WTC11 (cell line): Measurements from ENCODE around the gene CDCA4.

Experiments
- CREB1 ChIP-seq: sonication (generic); formaldehyde crosslinking; IDR thresholded peaks from 2 replicates; pipeline ENCODE4 v1.8.0; 2023; ENCODE audit warnings: mild to moderate bottlenecking, missing genetic modification reagents
- EMX1 ChIP-seq: fragments of 250-450 bp; sonication (Bioruptor Pico); IDR thresholded peaks from 2 replicates; pipeline ENCODE4 v1.8.0; 2021; ENCODE audit warnings: mild to moderate bottlenecking
- GTF2I ChIP-seq: fragments of 250-450 bp; sonication (Bioruptor Pico); conservative IDR thresholded peaks from 2 replicates; pipeline ENCODE4 v1.4.0; 2021; ENCODE audit warnings: mild to moderate bottlenecking
- MAX ChIP-seq: sonication (generic); formaldehyde crosslinking; IDR thresholded peaks from 2 replicates; pipeline ENCODE4 v1.8.0; 2022; ENCODE audit warnings: mild to moderate bottlenecking, missing genetic modification reagents
- MXD4 ChIP-seq: fragments of 250-450 bp; sonication (Bioruptor Pico); IDR thresholded peaks from 2 replicates; pipeline ENCODE4 v1.8.0; 2021; ENCODE audit warnings: mild to moderate bottlenecking, moderate library complexity, borderline replicate concordance
- RELA ChIP-seq: sonication (generic); formaldehyde crosslinking; IDR thresholded peaks from 2 replicates; pipeline ENCODE4 v1.8.1; 2022; ENCODE audit warnings: missing genetic modification reagents, mild to moderate bottlenecking, borderline replicate concordance
- SP1 ChIP-seq: sonication (generic); formaldehyde crosslinking; conservative IDR thresholded peaks from 2 replicates; pipeline ENCODE4 v1.8.1; 2022; ENCODE audit warnings: missing genetic modification reagents
- ZBTB21 ChIP-seq: sonication (generic); formaldehyde crosslinking; IDR thresholded peaks from 2 replicates; pipeline ENCODE4 v1.8.1; 2023; ENCODE audit warnings: mild to moderate bottlenecking, missing genetic modification reagents, borderline replicate concordance
- ZNF317 ChIP-seq: sonication (generic); formaldehyde crosslinking; IDR thresholded peaks from 2 replicates; pipeline ENCODE4 v1.8.1; 2023; ENCODE audit warnings: low read depth, mild to moderate bottlenecking, moderate library complexity, missing genetic modification reagents, borderline replicate concordance
- TF ChIP-seq, protein P1 (sequence below): fragments of 200-600 bp; IDR thresholded peaks from 2 replicates; pipeline ENCODE4 v1.8.0; 2022; ENCODE audit warnings: antibody characterized with exemption
- TF ChIP-seq, protein P2 (sequence below): sonication (generic); formaldehyde crosslinking; IDR thresholded peaks from 2 replicates; pipeline ENCODE4 v1.8.1; 2023; ENCODE audit warnings: mild to moderate bottlenecking, missing genetic modification reagents, moderate library complexity
- TF ChIP-seq, protein P3 (sequence below): sonication (generic); formaldehyde crosslinking; IDR thresholded peaks from 2 replicates; pipeline ENCODE4 v1.8.1; 2022; ENCODE audit warnings: low read depth, missing genetic modification reagents, borderline replicate concordance
- TF ChIP-seq, protein P4 (sequence below): sonication (generic); formaldehyde crosslinking; IDR thresholded peaks from 2 replicates; pipeline ENCODE4 v1.8.1; 2022; ENCODE audit warnings: missing genetic modification reagents, borderline replicate concordance
- TF ChIP-seq, protein P5 (sequence below): sonication (generic); formaldehyde crosslinking; IDR thresholded peaks from 2 replicates; pipeline ENCODE4 v1.8.1; 2023; ENCODE audit warnings: mild to moderate bottlenecking, missing genetic modification reagents, moderate library complexity

DNA sequence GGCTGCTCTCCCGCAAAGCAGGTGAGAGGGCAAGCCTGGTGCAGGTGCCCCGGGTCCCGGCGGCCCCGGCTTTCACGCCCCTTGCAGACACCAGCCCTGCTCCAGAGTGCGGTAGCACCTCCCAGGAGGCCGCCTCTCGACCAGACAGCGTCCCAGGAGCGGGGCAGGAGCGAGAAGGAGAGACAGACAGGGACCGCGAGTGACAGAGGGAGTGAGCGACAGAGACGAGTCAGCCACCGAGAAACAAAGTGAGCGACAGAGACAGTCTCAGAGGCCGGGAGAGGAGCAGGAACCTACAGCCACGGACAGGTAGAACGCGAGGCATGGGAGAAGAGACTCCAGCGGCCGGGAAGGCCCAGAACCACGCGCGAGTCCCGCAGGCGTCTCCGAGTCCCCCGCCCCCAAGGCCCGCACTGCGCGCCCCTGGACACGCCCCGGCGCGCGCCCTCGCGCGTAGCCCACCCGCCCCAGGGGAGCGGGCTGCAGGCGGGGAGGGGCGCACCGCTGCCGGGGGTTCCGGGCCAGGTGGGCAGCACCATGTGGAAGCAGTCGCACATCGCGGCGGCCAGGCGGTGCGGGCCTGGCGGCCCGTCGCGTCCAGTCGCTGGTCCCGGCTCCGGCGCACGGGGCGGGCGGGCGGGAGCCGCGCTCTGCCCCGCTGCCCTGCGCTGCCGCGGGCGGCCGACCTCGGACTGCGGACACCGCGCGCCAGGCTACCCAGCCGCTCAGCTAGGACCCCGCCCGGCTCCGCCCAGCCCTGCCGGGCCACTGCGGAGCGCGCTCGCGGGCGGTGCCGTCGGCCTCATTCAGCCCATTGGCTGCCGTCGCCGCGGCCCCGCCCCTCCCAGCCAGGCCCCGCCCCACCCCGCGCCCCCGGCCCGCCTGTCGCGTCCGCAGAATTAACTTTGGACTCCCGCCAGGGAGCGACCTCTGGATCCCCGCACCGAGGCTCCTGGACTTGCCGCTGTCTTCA lies 42.9 kb downstream of the CDCA4 start, which contains the start of gene AHNAK2:
- TF ChIP-seq, protein P1, sequence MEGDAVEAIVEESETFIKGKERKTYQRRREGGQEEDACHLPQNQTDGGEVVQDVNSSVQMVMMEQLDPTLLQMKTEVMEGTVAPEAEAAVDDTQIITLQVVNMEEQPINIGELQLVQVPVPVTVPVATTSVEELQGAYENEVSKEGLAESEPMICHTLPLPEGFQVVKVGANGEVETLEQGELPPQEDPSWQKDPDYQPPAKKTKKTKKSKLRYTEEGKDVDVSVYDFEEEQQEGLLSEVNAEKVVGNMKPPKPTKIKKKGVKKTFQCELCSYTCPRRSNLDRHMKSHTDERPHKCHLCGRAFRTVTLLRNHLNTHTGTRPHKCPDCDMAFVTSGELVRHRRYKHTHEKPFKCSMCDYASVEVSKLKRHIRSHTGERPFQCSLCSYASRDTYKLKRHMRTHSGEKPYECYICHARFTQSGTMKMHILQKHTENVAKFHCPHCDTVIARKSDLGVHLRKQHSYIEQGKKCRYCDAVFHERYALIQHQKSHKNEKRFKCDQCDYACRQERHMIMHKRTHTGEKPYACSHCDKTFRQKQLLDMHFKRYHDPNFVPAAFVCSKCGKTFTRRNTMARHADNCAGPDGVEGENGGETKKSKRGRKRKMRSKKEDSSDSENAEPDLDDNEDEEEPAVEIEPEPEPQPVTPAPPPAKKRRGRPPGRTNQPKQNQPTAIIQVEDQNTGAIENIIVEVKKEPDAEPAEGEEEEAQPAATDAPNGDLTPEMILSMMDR: no peak
- TF ChIP-seq CREB1 (CRISPR knock-in tag): no peak
- TF ChIP-seq, protein P2, sequence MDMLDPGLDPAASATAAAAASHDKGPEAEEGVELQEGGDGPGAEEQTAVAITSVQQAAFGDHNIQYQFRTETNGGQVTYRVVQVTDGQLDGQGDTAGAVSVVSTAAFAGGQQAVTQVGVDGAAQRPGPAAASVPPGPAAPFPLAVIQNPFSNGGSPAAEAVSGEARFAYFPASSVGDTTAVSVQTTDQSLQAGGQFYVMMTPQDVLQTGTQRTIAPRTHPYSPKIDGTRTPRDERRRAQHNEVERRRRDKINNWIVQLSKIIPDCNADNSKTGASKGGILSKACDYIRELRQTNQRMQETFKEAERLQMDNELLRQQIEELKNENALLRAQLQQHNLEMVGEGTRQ: no peak
- no peak for TF ChIP-seq MXD4 (CRISPR knock-in tag)
- no peak for TF ChIP-seq EMX1 (CRISPR knock-in tag)
- TF ChIP-seq, protein P3, sequence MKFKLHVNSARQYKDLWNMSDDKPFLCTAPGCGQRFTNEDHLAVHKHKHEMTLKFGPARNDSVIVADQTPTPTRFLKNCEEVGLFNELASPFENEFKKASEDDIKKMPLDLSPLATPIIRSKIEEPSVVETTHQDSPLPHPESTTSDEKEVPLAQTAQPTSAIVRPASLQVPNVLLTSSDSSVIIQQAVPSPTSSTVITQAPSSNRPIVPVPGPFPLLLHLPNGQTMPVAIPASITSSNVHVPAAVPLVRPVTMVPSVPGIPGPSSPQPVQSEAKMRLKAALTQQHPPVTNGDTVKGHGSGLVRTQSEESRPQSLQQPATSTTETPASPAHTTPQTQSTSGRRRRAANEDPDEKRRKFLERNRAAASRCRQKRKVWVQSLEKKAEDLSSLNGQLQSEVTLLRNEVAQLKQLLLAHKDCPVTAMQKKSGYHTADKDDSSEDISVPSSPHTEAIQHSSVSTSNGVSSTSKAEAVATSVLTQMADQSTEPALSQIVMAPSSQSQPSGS (CRISPR knock-in tag): no peak
- no peak for TF ChIP-seq ZBTB21 (CRISPR knock-in tag)
- no peak for TF ChIP-seq MAX
- no peak for TF ChIP-seq GTF2I (CRISPR knock-in tag)
- peak; percentile 81 for TF ChIP-seq SP1 (CRISPR knock-in tag)
- TF ChIP-seq, protein P4, sequence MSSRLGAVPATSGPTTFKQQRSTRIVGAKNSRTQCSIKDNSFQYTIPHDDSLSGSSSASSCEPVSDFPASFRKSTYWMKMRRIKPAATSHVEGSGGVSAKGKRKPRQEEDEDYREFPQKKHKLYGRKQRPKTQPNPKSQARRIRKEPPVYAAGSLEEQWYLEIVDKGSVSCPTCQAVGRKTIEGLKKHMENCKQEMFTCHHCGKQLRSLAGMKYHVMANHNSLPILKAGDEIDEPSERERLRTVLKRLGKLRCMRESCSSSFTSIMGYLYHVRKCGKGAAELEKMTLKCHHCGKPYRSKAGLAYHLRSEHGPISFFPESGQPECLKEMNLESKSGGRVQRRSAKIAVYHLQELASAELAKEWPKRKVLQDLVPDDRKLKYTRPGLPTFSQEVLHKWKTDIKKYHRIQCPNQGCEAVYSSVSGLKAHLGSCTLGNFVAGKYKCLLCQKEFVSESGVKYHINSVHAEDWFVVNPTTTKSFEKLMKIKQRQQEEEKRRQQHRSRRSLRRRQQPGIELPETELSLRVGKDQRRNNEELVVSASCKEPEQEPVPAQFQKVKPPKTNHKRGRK: no peak
- TF ChIP-seq ZNF317 (CRISPR knock-in tag): no peak
- no peak for TF ChIP-seq RELA
- TF ChIP-seq, protein P5, sequence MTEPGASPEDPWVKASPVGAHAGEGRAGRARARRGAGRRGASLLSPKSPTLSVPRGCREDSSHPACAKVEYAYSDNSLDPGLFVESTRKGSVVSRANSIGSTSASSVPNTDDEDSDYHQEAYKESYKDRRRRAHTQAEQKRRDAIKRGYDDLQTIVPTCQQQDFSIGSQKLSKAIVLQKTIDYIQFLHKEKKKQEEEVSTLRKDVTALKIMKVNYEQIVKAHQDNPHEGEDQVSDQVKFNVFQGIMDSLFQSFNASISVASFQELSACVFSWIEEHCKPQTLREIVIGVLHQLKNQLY (CRISPR knock-in tag): no peak
